Activated CD8-positive, alpha-beta memory T cell treated with anti-CD3 and anti-CD28 coated beads for 4 hours (primary cell): Measurements from ENCODE around the gene LIPN.

Source experiments
- DNase-seq, 2 donors: peaks; one replicate each; pipeline ENCODE4 v3.0.0-alpha.2; 2020; ENCODE audit warnings: low read depth in 2 of 2

Gene LIPN

DNA sequence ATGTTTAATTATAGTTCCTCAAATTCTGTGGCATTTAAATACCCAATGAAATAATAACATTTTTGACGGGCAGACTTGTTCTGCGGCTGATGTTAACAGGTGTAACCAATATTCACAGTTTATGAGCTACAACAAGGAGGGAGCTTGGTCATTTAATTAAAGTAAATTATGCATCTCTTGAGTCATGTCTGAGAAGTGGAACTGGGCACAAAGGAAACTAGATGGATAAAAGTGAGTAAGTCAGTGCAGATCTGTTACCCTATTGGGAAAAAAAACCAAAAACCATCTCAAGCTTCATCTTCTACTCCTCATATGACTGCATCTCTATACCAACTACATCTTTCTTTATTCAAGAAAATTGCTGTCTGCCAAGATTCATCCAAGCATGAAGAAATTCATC lies 67.9 kb downstream of the LIPN start:
- DNase-seq = no peak

DNA sequence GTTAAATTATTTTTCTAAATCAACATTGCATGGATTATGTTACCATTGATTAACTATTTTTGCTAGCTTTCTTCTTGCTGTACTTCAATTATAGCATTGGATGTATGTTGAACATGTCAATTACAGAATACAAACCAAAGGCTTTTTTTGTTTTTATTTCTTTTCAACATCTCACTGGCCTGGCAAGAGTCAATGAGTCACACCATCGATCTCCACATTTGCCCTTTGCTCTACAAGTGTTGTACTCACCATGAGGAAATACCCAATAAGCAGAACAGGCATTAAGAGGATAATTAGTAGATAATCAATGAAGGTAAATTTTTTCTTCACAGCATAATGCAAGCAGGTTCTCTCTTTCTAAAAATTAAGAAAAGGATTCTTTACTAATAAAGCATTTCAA lies 68.5 kb downstream of the LIPN start:
- DNase-seq = no peak
